Colonic mucosa (tissue), 4 donors: Measurements from ENCODE around the gene GPC5. TPM values are rescaled to one million over a fixed set of nuclear protein-coding genes. Genes with fewer than 3 reads are reported as not detected.
"Not testable (repeated sequence)": the region's sequence is repeated elsewhere in the genome, so short reads cannot be mapped to it uniquely, and the experiment has no call there.

ENCODE experiments used
- DNase-seq: peaks from one replicate; pipeline ENCODE4 v3.0.0-alpha.2; 2020
- H3K27ac ChIP-seq: fragments of 200-600 bp; one replicate; pipeline ENCODE4 v1.8.0; 2021
- H3K27me3 ChIP-seq: fragments of 200-600 bp; one replicate; pipeline ENCODE4 v1.8.0; 2021
- H3K36me3 ChIP-seq: fragments of 200-600 bp; one replicate; pipeline ENCODE4 v1.8.0; 2021
- H3K4me1 ChIP-seq: fragments of 200-600 bp; one replicate; pipeline ENCODE4 v1.8.0; 2021; ENCODE audit warnings: mild to moderate bottlenecking
- H3K4me3 ChIP-seq: fragments of 200-600 bp; one replicate; pipeline ENCODE4 v1.8.0; 2021
- H3K9ac ChIP-seq, 2 donors: one replicate each; pipeline ENCODE4 v1.7.0; 2013; ENCODE audit warnings: control low read depth in 2 of 2, low read depth in 2 of 2, low read length in 2 of 2
- H3K9me3 ChIP-seq: fragments of 200-600 bp; one replicate; pipeline ENCODE4 v1.8.0; 2021
- CTCF ChIP-seq: fragments of 200-600 bp; IDR thresholded peaks from one replicate; pipeline ENCODE4 v1.8.0; 2022; ENCODE audit warnings: antibody characterized with exemption, mild to moderate bottlenecking
- intact Hi-C: fragments of 100-400 bp; cut with DNase I; formaldehyde crosslinking; loops from one replicate; pipeline ENCODE4 v1.14.1; 2022
- total RNA-seq, 2 donors: library from RNA; stranded (reverse); fragmentation: NEBNext Ultra II Directional in 1 of 2; extraction: Animal tissue kit (Norgen Biotek cat#: 25700) in 1 of 2; gene quantifications; one replicate each; pipeline ENCODE4 v1.2.1, GENCODE V29; 2021
- donor health status: healthy.
- donor health status: DM: no; HTN: no; CAD: no.
- donor health status: DM: no; HTN: no; CAD: no.

Gene GPC5
- total RNA-seq, 2 donors from 2014 or later = 0.42 TPM; not detected in 1

DNA sequence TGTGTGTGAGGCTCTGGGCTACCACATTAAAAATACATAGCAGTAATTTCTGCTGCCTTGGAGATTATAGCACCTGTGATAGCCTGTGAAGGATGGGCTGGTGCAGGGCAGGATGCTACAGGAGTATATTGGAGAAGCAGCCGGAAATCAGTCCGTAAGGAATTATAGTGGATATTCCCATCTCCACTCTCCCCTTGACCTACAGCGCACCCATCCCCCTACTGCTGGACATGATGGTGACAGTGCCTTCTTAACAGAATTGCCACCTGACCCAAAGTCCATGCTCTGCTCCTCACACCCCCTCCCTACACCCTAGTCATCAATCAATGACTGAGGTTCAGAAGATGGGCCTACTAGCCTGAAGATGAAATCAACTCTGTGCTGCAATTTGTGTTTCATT is 376.0 kb downstream of the GPC5 start:
- Histone ChIP-seq H3K36me3 (no peaks in the 10 kb centered on the region), H3K27me3 (no peaks in the 10 kb centered on the region), H3K4me3 (no peak overlapping the region), H3K4me1 (no peaks in the 10 kb centered on the region), H3K9ac (no peak overlapping the region), H3K9me3 (no peaks in the 10 kb centered on the region), H3K27ac (no peak overlapping the region)
- intact Hi-C loops = no loop called here
- no peak for DNase-seq
- no peak for TF ChIP-seq CTCF

GRCh38 chr13:91776611-91777193 is 378.3 kb downstream of the GPC5 start:
- intact Hi-C loops = no loop called here
- no peak overlapping the region for H3K9ac ChIP-seq
- H3K36me3 ChIP-seq = no peaks in the 10 kb centered on the region
- no peaks in the 10 kb centered on the region for H3K27me3 ChIP-seq
- no peak overlapping the region for H3K4me3 ChIP-seq
- H3K27ac ChIP-seq = no peak overlapping the region
- no peak for DNase-seq
- no peak for TF ChIP-seq CTCF
- H3K9me3 ChIP-seq = no peaks in the 10 kb centered on the region
- no peaks in the 10 kb centered on the region for H3K4me1 ChIP-seq

GRCh38 chr13:91778123-91778522 is 379.7 kb downstream of the GPC5 start:
- Histone ChIP-seq H3K36me3 (no peaks in the 10 kb centered on the region), H3K4me1 (no peaks in the 10 kb centered on the region), H3K27me3 (no peaks in the 10 kb centered on the region), H3K4me3 (no peak overlapping the region), H3K27ac (no peak overlapping the region), H3K9ac (no peak overlapping the region), H3K9me3 (no peaks in the 10 kb centered on the region)
- DNase-seq = no peak
- no peak for TF ChIP-seq CTCF
- intact Hi-C loops = no loop called here

GRCh38 chr13:91781982-91782691 is 383.7 kb downstream of the GPC5 start:
- H3K9ac ChIP-seq, DNase-seq, intact Hi-C loops: not testable (repeated sequence)

DNA sequence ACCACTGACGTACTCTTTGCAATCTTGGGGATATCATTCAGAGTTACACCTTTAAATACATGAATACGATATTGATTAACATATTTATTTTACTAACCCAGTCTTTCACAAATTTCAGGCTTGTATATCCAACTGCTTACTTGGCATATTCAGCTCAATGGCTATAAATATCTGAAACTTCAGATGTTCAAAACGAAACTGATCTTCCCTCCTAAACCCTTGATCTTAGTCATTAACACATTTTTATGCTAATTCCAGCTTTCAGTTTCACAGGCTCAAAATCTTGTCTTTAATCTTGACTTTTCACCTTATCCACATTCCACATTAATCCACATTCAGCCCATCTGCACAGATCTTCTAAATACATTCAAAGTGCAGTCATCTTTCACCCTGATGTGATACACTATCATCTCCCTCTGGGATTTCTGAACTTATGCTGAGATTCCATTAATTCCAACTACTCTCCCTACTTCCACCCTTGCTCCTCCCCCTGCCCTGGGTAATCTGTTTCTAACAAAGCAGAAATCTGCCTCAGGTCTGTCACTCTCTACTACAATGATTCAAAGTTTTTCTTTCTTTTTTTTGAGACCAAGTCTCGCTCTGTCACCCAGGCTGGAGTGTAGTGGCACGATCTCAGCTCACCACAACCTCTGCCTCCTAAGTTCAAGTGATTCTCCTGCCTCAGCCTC is 387.2 kb downstream of the GPC5 start:
- Histone ChIP-seq H3K9me3 (no peaks in the 10 kb centered on the region), H3K36me3 (no peaks in the 10 kb centered on the region), H3K9ac (no peak overlapping the region), H3K27me3 (no peaks in the 10 kb centered on the region), H3K4me1 (no peaks in the 10 kb centered on the region), H3K4me3 (no peak overlapping the region), H3K27ac (no peak overlapping the region)
- intact Hi-C loops = no loop called here
- DNase-seq = no peak
- TF ChIP-seq CTCF = no peak

More at GRCh38 chr13:91781982-91782691, 383.7 kb downstream of the GPC5 start:
- H3K27ac ChIP-seq, H3K4me1 ChIP-seq, H3K4me3 ChIP-seq, H3K36me3 ChIP-seq, H3K27me3 ChIP-seq, H3K9me3 ChIP-seq: not testable (repeated sequence)

DNA sequence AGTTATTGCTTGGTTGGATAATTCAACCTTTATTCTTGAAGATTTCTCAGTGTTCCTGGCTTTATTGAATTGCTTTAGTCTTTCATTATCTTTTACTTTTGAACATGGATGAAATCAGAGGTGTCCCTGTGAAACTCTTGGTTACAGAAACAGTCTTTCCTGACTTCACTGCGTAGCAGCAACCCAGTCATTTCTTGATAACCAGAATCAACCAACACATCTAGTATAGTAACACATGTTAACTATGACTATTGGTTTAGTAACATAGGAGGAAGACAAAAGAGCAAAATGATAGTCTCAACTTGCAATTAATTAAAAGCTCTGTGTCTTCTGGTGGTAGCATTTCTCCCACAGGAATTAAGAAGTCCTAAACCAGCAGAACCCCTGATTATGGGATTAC is 393.6 kb downstream of the GPC5 start:
- no peaks in the 10 kb centered on the region for H3K36me3 ChIP-seq
- no peaks in the 10 kb centered on the region for H3K9me3 ChIP-seq
- H3K4me1 ChIP-seq = no peaks in the 10 kb centered on the region
- TF ChIP-seq CTCF = no peak
- no peak overlapping the region for H3K9ac ChIP-seq
- intact Hi-C loops = no loop called here
- H3K27ac ChIP-seq = no peak overlapping the region
- H3K27me3 ChIP-seq = no peaks in the 10 kb centered on the region
- no peak for DNase-seq
- no peak overlapping the region for H3K4me3 ChIP-seq
